Activated CD4-positive, alpha-beta T cell treated with anti-CD3 and anti-CD28 coated beads, Interleukin-2, amount 50 U/mL, for 4 hours (primary cell): ENCODE results near the gene USH2A.

Experiments
- DNase-seq, 2 experiments: peaks; one replicate each; pipeline ENCODE4 v3.0.0-alpha.2; 2020

The USH2A gene

DNA sequence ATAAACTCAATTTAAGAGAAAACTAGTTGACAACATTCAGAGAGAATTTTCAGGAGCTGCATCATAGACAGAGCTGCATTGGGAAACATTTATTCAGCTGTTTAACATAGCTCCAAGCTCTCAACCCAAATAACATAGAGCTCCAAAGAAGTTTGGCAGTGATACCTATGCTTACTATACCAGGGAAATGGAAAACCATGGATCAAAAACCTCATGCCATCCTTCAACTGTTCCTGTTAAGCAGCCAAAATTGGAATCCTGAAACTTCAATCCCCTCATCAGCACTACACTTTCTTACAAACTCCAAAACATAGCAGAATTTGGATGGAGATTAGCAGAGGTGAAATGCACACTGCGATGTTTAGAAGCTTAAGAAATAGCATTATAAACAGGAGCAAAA is 164.4 kb downstream of the USH2A start:
- DNase-seq = no peak

DNA sequence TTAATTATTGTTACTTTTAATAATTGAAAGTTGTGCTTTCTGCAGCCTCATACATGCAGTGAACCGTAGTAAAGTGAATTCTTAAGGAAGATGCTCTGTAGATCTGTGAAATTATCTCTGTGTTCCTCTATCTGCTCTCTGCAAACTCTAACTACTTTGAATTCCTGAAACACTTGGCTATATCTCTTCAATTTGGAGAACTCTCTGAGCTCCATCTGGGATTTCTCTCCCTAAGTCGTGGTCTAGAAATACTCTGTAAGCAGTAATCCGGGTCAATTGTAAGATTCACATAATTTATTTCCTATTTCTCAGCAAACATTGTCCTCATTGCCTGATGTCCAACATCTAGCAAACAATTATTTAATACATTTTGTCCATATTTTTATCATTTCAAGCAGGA is 164.9 kb downstream of the USH2A start:
- no peak for DNase-seq

DNA sequence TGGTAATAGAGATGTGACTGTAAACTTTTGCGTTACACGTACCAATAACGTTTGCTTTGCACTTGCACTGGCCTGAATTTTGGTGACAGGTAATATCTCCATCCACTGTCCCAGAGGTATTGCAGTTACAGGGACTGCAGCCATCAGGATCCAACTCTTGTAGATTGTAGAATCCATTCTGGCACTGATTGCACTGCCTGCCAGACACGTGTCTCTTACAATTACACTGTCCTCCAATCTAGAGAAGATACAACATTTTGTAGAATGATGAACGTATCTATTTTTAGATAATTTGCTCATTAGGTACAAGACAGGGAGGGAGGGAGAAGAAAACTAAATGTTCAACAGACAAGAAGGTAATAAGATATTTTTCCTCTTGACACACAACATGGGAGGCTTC is 172.4 kb downstream of the USH2A start:
- DNase-seq = no peak

DNA sequence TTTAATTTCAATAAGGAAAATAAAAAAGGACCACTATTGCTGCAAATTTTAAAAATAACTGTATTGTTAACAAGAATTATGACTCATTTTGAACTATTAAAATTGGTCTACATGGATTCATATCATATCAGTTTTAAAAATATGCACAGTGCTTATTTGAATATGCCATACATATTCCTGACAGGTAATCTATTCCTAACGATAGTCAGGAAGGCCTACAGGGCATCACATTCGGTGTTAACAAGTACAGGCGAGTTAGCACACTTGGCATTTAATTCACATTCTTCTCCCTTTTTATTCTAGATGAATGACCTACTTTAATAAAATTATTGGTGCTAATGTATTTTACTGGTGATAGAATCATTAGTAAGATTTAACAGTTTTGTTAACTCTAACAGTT is 174.6 kb downstream of the USH2A start:
- DNase-seq = no peak

DNA sequence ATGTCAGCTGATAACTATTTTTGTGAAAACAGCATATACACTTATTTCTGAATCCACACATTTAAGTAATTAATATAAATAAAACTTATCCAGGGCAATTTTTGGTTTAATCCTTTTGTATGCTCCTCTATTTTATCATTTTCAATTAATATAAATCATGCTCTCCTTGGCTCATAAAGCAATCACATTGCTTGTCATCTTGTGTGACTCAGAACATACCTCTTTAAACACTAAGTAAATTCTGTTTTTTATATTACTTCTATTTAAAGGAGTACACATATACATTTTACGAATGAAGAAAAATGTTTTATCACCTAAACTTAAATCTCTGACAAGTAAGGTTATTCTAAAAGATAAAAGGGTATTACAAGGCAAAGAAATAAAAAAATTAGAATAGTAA is 175.3 kb downstream of the USH2A start:
- DNase-seq = no peak

DNA sequence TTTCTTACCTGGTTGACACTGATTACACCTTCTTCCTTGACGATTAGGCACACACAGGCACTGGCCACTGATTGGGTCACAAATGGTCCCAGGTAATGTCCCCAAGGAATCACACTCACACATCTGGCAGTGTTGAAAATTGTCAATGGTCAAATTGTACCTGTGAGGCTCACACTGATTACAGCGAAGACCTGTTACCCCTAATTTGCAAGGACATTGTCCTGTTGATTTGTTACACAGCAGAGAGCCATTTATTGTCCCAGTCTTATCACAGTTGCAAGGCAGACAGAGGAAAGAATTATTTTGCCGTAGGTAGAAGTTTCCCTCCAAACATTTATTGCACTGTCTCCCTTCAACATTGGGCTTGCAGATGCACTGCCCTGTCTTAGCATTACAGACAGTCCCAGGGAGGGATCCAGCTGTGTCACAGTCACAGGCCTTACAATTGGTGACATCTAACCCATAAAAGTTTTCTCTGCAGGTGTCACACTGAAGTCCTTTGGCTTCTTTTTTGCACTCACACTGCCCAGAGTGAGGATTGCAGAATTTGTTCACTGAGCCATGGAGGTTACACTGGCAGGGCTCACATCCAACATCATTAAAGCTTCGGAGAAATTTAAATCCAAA is 176.6 kb downstream of the USH2A start:
- no peak for DNase-seq

DNA sequence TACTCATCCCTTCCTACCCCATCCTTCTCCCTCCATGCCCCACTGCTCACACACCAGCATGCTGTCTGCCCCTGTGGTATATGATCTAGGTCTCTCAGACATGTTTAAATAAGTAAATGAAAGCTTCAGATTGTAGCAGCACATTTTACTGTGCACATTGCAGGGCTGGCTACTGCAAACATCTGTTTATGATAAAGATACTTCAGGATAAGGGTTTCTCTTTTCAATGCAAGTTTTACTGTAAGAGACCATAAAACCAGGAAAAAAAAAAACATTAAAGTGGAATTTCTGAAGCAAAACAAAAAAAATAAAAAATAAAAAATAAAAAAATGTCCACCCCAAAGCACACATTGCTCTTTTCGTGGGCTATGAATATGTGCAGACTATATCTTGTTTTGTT is 184.4 kb downstream of the USH2A start:
- no peak for DNase-seq

DNA sequence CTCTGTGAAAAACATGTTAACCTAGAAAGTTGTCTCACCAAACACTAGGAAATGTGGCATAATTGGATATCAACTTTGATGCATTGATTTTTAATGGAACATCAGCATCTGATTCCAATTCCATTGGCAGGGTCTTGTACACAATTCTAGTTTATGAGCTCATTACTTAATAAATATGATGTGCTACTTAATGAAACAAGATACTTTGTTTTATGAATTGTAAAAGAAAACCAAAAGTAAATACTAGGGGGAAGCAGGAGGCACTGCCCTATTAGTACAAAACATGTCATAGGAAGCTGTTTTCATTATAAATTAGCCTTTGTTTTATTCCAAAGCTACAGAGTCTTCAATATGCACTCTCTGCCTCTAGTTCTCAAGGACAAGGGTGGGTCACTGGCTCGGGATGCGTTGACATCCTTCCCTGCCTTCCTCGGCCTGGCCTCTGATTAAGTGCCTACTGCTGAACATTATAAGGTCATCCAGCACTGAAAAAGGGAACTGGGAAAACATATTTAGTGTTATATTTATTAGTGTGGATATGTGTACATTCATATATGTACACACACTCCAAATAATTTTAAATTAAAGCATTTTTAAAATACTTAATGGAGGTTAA is 185.2 kb downstream of the USH2A start:
- DNase-seq = no peak

DNA sequence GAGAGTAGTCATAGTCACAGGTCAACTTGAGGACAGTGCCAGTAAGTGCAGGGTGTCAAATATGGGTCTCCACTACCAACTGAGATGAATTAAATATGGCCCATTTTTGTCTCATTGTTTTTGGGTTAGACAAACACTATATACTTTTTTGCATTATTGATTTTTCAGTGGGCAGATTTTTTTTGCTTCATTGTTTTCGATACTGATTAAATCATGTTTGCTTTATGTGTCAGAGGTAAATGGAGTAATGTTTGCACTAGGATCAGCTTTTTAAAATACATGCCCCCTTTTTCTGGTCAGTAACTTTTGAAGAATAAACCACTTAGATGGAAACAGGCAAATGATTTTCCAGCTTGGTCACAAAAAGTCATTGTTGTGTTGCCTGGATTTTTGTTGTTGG is 199.0 kb downstream of the USH2A start:
- DNase-seq = no peak

DNA sequence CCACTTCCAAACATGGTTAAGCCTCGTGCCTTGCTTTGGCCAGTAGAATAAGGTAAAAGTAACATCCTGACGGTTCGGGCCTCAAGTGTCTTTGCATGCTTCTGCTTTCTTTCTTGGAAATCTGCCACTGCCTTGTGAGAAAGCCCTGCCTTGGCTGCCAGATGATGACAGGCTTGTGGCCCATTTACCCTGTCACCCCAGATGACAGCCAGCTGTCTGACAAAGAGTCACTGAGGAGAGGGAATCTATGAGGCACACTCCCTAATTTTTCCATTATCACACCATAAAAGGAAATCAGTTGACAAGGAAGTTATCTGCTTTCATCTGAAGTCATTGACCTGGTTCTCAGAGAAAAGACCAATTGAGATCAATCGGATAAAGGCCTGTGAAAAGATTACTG is 199.8 kb downstream of the USH2A start:
- no peak for DNase-seq

DNA sequence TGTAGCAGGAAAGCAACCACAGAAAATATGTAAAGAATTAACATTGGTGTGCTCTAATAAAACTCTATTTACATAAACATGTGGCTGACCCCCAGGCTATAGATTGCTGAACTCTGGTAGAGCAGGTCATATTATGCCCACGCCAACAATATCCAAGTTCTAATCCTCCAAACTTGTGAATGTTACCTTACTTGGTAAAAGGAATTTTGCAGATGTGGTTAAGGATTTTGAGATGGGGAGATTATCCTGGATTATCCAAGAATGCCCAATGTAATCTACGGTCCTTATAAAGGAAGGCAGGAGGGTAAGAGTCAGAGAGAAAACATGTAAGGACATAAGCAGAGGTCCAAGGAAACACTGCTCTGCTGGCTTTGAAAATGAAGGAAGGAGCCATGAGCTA is 201.0 kb downstream of the USH2A start:
- DNase-seq = no peak

DNA sequence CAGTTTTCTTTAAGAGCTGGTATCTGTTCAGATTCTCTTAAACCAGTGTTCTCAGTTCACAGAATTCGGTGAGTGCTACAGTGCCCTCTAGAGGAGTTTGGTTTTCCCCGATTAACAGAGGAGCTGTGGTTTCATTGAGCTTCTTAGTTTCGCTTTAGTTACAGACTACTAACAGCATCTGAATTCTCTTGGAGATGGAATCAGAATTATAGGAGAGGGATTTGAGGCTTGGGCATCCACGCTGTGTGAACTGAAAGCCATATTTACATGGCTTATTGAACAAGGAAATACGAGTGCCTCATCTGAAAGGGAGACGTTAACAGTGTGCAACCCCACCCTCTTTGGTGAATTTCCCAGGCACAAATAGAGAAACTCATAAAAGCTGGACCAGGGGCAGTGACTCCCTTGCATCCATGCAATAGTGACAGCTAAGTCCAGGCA is 202.0 kb downstream of the USH2A start:
- no peak for DNase-seq

DNA sequence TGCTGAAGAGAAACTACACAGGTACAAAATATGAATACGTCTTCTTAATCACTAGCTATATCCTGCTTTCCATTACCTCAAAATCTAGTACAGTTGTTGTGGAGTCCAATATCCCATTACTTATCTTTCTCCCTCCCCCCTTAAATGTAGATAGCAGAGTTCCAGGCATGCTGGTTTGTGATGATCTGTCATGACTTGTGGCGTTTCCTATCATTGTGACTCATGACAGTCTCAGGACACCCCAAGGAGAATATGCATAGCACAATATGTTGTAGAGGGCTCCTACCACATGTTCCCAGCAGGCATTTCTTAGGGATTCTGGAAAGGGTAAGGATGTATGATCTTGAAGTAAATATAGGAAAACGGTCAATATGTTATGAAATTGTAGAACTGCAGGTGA is 206.9 kb downstream of the USH2A start:
- DNase-seq = no peak

DNA sequence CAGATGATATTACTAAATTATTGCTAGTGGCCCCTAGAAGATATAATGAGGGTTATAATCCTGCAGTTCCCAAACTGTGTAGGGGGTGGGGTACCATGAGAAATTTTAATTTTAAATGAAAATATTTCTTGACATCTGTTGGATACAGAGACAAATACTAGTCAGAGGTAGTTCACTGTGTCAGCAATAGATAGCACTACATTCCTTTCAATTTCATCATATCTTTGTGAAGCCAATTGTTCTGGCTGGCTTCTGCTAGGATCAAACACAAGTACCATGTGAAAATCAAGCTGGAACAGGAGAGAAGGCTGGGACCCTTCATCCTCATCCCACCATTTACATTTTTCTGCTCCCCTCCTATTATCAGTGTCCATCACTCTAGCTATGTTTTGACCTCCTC is 208.1 kb downstream of the USH2A start:
- no peak for DNase-seq

DNA sequence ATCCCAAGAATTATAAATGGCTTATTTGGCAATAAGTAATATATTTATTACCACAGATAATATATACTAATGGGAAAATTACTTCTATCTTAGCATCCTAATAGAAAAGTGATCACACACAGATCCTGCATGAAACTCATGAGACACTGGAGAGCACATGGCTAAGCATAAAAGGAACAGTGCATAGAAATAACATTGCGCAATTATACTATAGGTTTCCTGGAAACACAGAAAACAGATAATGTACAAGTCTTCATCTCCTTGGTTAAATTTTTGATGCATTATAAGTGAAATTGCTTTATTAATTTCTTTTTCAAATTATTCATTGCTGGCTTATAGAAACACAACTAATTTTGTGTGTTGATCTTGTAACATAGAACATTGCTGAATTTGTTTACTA is 210.4 kb downstream of the USH2A start:
- DNase-seq = no peak

DNA sequence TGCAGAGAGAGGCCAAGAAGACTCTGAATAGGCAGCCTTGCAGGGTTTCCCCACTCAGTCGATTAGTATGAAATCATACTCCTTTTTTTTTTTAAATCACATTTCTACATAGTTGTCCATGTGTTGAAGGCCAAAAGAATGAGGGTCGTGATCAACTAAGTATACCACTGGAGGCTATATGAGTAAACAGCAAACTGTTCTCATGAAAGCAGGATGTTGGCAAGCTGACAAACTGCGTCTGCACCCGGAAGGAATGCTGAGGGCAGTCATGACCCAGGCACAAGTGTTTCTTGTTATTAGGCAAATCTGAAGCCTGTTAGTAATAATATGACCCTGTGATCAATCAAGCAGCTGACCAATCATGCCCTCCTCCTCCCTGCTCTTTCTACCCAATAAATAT is 213.2 kb downstream of the USH2A start:
- DNase-seq = no peak

DNA sequence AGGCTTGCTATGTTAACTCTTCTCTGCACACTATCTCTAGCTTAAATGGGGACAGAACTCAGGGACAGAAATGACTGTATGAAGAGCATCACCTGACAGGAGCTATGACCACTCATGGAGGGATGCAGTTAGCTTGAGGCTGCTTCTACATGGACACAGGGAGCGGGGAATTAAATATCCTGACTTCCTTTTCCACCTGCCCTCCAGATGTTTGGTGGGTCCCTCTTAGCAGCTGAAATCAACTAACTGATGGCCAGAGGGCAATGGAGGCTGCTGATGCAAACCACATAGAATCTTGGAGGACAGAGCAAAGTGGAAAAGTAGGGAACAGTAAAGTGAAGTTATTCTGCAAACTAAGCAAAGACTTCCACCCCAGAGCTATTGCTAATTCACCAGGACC is 214.1 kb downstream of the USH2A start:
- DNase-seq = no peak

DNA sequence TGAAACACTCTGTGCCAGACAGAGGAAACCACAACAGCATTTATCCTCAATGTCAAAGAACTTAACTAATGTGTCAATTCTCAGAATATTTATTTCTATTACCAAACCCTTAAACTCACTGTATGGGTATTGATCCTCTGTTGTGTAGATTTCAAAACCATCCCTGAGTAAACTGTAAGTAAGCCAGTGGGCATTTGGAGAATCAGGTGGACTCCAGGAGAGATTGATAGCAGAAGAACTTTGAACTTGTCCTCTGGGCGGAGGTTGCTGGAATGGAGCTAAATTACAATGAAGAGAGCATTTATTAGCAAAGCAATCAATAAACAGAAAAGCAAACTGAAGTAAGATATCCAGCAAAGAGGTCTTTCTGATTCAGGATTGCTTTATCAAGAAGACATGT is 216.1 kb downstream of the USH2A start:
- DNase-seq = no peak

DNA sequence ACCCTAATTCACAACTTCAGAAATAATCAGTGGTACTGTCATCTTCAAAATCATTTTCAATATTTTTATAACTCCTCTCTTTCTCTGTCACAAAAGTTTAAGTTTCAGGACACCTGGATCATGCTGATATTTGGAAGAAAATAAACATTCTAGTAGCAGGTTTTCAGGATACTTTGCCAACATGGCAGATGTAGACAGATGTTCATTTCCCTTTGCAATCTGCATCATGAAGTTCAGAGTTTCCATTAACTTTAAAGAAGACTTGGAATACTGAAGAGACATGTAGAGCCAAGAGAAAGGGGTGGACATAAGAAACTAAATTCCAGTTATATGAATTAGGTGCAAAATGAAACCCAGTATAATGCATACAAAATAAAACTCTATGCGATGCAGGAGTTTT is 218.1 kb downstream of the USH2A start:
- no peak for DNase-seq

DNA sequence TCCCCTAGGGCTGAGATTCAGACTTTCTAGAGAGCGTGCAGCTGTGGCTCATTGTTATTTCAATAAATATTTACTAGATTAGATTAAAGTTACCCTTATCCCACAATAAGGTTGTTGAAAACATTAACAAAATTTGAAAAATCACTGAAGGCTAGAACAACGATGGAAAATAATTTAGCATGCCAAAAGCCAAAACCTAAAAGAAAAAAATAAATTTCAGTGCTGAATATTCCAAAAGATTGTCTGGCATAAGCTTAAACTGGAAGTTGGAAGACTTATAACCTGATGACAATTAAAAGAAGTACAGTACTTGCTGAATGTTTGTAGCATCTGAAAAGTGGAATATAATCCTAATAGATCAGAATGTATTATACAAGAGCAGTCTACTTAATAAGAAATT is 221.3 kb downstream of the USH2A start:
- DNase-seq = no peak

DNA sequence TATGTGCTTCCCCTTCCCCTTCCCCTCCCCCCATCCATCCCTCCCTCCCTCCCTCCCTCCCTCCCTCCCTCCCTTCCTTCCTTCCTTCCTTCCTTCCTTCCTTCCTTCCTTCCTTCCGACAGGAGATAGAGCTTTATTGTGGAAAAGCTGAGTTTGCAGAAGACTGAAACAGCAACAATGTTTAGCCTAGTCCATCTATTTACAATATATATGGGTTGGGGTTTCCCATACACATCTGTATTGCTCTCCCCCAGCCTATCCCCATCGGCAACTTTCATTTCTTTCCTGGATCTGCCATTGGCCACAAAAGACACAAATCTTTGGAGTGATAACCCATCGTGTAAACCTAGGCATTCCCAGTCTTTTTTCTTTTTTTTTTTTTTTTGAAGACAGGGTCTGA is 222.3 kb downstream of the USH2A start:
- DNase-seq = no peak

DNA sequence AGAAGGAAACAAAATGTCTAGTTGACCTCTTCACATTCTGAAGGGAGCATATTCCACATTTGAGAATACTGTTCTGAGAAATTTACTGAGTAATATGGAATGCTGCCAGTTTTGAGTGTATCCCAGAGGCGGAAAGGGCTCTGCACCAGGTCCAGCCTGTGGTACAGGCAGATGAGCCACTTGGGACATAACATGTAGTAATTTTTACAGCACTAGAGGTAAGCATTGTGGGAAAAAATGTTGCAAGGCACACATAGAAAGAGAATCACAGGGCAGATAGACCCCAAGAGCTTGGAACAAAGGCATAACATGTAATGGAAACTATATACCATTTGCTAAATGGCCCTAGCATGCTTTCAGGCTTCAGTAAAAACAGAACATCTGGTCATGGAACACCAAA is 228.5 kb downstream of the USH2A start:
- DNase-seq = no peak

DNA sequence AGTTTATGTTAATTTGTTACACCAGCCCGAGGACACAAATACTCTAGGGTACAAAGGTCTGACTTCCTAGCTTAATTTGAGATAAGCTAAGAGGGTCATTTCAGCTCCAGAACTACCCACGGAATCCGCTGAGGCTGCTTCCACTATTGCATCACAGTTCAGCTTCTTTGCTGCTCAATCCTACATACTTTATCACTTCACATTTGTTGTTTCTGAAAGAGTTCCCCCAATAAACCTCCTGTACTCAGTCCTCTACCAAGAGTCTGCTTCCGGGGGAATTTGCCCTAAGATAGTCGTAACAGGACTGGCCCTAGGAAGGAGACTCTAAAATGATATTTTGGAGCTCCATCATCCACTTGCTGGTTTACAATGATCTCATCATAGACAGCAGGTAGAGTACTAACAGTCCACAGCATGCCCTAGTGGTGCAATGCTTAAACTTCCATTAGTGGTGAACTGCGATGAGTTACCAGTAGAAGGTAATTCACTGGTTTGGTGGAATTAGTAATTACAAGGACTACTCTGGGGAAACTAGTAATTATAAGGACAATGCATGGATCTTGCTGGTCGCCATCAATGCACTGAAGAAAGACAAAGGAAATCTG is 229.3 kb downstream of the USH2A start:
- no peak for DNase-seq

DNA sequence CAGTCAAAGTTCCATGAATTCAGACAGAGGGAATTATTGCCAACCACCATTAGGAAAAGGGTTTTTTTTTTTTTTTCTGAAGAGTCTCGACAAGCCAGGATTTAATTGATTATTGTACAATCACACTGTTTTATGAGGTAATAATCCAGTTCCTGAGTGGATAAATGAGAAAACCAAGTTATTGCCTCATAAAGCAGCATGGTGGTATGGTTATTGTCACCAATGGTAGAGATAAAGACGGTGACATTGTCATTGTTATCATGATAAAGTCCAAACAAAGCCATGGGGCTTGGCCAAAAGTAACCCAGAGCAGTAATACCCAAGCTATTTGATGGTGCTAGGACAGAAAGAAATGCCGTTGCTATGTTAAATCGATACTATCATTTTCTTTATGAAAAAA is 232.8 kb downstream of the USH2A start:
- DNase-seq = no peak

DNA sequence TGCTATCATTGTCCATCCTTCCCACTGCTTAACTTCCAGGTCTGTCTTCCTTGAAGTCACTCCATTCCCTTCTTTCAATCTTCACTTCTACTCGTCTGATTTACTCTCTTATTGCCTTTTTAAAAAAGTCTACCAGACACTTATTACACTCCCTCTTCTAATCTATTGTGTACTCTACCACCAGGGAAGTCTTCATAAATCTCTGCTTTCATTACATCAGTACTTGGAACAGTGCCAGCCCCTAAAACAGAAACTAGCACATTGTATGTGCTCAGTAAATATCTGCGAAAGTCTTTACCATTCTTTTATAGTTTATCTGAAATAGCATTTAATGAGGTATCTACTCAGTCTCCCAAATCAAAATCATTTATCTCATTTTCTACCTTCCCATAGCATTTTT is 236.4 kb downstream of the USH2A start:
- DNase-seq = no peak
